HepG2 (cell line): ENCODE results near the gene FAM114A2.

Experiments
- HCFC1 ChIP-seq: fragments of 150-350 bp; IDR thresholded peaks from 2 replicates; pipeline ENCODE4 v1.6.1; 2014; ENCODE audit warnings: low read depth, low read length
- MAFF ChIP-seq: IDR thresholded peaks from 2 replicates; pipeline ENCODE4 v1.6.1; 2011; ENCODE audit warnings: low read depth, low read length, improper control_type of control experiment
- PBX2 ChIP-seq: IDR thresholded peaks from 2 replicates; pipeline ENCODE4 v1.6.1; 2016; ENCODE audit warnings: control low read depth
- RAD21 ChIP-seq: fragments of 450-650 bp; formaldehyde crosslinking; IDR thresholded peaks from 2 replicates; pipeline ENCODE4 v1.5.0; 2020; ENCODE audit warnings: mild to moderate bottlenecking
- SAP130 ChIP-seq: IDR thresholded peaks from 2 replicates; pipeline ENCODE4 v1.6.1; 2016; ENCODE audit warnings: low read depth
- SIN3B ChIP-seq: fragments of 150-350 bp; IDR thresholded peaks from 2 replicates; pipeline ENCODE4 v1.6.1; 2014; ENCODE audit warnings: low read length
- USF2 ChIP-seq, 2 experiments: sonication (generic) in 1 of 2; formaldehyde crosslinking in 1 of 2; IDR thresholded peaks; 2 replicates each; pipeline versions ENCODE4 v1.5.1 to v1.6.1; 2011 to 2020; ENCODE audit warnings: borderline replicate concordance in 1 of 2, low read depth in 1 of 2, low read length in 1 of 2, mild to moderate bottlenecking in 1 of 2, missing genetic modification reagents in 1 of 2, moderate library complexity in 1 of 2
- ZNF251 ChIP-seq: sonication (generic); formaldehyde crosslinking; IDR thresholded peaks from 2 replicates; pipeline ENCODE4 v1.9.0; 2021; ENCODE audit warnings: mild to moderate bottlenecking, missing genetic modification reagents

- TF ChIP-seq PBX2 (CRISPR knock-in tag) (no peak), USF2 (IDR thresholded peaks at IDR 0.05; ENCODE audit: low read depth, low read length) (no peak), USF2 (CRISPR knock-in tag; IDR thresholded peaks at IDR 0.05; ENCODE audit: borderline replicate concordance) (no peak), HCFC1 (no peak), MAFF (no peak), SAP130 (CRISPR knock-in tag) (no peak), SIN3B (no peak), ZNF251 (CRISPR knock-in tag) (no peak), RAD21 (CRISPR knock-in tag) (no peak)
Observed at GRCh38 chr5:154060606-154061005, 21.9 kb upstream of the FAM114A2 start.
